Measurements from ENCODE around the gene UBE2F.

The UBE2F gene

DNA sequence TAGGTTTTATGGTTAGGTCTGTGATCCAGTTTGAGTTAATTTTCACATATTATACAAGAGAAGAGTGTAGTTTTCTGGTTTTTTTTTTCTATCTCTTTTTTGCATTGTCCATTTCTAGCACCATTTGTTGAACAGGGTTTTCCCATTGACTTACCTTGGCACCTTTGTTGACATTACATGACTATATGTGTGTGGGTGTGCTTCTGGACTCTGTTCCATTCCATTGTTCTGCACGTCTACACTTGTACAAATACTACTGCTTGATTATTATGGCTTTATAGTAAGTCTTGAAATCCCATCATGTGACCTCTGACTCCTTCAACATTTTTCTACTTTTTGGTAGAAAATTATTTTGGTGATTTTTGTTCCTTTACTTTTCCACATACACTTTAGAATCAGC, 38.7 kb downstream of the UBE2F start:
- TF ChIP-seq SIN3A (IDR thresholded peaks at IDR 0.05; ENCODE audit: borderline replicate concordance, insufficient read depth, low read length): no peak
- TF ChIP-seq FOXP2 (optimal IDR thresholded peaks at IDR 0.05; ENCODE audit: borderline replicate concordance, extremely low read depth, extremely low read length, insufficient read depth): no peak
- TF ChIP-seq, protein P1, sequence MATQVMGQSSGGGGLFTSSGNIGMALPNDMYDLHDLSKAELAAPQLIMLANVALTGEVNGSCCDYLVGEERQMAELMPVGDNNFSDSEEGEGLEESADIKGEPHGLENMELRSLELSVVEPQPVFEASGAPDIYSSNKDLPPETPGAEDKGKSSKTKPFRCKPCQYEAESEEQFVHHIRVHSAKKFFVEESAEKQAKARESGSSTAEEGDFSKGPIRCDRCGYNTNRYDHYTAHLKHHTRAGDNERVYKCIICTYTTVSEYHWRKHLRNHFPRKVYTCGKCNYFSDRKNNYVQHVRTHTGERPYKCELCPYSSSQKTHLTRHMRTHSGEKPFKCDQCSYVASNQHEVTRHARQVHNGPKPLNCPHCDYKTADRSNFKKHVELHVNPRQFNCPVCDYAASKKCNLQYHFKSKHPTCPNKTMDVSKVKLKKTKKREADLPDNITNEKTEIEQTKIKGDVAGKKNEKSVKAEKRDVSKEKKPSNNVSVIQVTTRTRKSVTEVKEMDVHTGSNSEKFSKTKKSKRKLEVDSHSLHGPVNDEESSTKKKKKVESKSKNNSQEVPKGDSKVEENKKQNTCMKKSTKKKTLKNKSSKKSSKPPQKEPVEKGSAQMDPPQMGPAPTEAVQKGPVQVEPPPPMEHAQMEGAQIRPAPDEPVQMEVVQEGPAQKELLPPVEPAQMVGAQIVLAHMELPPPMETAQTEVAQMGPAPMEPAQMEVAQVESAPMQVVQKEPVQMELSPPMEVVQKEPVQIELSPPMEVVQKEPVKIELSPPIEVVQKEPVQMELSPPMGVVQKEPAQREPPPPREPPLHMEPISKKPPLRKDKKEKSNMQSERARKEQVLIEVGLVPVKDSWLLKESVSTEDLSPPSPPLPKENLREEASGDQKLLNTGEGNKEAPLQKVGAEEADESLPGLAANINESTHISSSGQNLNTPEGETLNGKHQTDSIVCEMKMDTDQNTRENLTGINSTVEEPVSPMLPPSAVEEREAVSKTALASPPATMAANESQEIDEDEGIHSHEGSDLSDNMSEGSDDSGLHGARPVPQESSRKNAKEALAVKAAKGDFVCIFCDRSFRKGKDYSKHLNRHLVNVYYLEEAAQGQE (IDR thresholded peaks at IDR 0.05; ENCODE audit: insufficient read depth in 1 of 2, low read depth in 2 of 2, low read length in 2 of 2): no peak
- TF ChIP-seq TAF1 (IDR thresholded peaks at IDR 0.05; ENCODE audit: borderline replicate concordance, insufficient read depth, low read length): no peak
- no peak for TF ChIP-seq POLR2AphosphoS5 (IDR thresholded peaks at IDR 0.05; ENCODE audit: low read depth, low read length)

DNA sequence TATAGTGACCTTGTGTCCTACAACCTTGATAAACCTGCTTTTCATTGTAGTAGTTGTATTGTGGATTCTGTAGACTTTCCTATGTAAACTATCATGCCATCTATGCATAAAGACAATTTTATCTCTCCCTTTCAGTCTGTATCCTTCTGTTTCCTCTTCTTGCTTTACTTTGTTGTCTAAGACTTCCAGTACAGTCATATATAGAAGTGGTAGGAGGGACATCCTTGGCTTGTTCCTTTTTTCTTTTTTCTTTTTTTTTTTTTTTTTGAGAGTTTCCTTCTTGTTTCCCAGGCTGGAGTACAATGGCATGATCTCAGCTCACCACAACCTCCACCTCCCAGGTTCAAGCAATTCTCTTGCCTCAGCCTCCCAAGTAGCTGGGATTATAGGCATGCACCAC, 39.7 kb downstream of the UBE2F start:
- TF ChIP-seq FOXP2 (optimal IDR thresholded peaks at IDR 0.05; ENCODE audit: borderline replicate concordance, extremely low read depth, extremely low read length, insufficient read depth) (no peak), TAF1 (IDR thresholded peaks at IDR 0.05; ENCODE audit: borderline replicate concordance, insufficient read depth, low read length) (no peak), SIN3A (IDR thresholded peaks at IDR 0.05; ENCODE audit: borderline replicate concordance, insufficient read depth, low read length) (no peak), POLR2AphosphoS5 (IDR thresholded peaks at IDR 0.05; ENCODE audit: low read depth, low read length) (no peak)
- TF ChIP-seq, protein P1 (IDR thresholded peaks at IDR 0.05; ENCODE audit: insufficient read depth in 1 of 2, low read depth in 2 of 2, low read length in 2 of 2): no peak

DNA sequence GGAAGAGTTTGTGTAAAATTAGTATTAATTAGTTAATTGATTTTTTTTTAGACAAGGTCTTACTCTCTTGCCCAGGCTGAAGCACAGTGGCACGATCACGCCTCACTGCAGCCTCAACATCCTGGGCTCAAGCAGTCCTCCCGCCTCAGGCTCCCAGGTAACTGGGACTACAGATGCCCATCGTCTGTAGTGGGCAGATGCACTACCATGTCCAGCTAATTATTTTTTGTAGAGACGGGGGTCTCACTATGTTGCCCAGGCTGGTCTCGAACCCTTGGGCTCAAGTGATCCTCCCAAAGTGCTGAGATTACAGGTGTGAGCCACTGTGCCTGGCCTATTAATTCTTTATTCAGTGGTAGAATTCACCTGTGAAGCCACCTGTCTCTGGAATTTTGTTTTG, 41.1 kb downstream of the UBE2F start:
- TF ChIP-seq, protein P1 (IDR thresholded peaks at IDR 0.05; ENCODE audit: insufficient read depth in 1 of 2, low read depth in 2 of 2, low read length in 2 of 2): no peak
- TF ChIP-seq TAF1 (IDR thresholded peaks at IDR 0.05; ENCODE audit: borderline replicate concordance, insufficient read depth, low read length): no peak
- TF ChIP-seq POLR2AphosphoS5 (IDR thresholded peaks at IDR 0.05; ENCODE audit: low read depth, low read length): no peak
- no peak for TF ChIP-seq FOXP2 (optimal IDR thresholded peaks at IDR 0.05; ENCODE audit: borderline replicate concordance, extremely low read depth, extremely low read length, insufficient read depth)
- no peak for TF ChIP-seq SIN3A (IDR thresholded peaks at IDR 0.05; ENCODE audit: borderline replicate concordance, insufficient read depth, low read length)

DNA sequence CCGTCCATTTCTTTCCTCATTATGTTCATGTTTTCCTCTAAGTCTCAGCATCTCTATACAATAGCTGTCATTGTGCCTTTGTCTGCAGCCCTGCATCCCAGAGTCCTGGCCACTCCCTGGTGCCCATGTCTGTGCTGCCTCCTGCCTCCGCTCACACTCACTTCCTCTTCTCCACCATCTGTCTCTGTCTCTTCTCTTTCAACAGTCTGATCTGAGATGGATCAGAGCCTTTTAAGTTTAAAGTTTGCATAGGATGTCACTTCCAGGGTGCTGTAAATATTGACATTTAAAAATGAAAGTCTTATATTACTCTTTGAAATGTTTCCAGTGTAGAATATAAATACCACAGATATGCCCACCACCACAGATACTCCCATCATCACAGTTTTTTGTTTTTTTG, 42.7 kb downstream of the UBE2F start:
- TF ChIP-seq FOXP2 (optimal IDR thresholded peaks at IDR 0.05; ENCODE audit: borderline replicate concordance, extremely low read depth, extremely low read length, insufficient read depth) (no peak), TAF1 (IDR thresholded peaks at IDR 0.05; ENCODE audit: borderline replicate concordance, insufficient read depth, low read length) (no peak), SIN3A (IDR thresholded peaks at IDR 0.05; ENCODE audit: borderline replicate concordance, insufficient read depth, low read length) (no peak), POLR2AphosphoS5 (IDR thresholded peaks at IDR 0.05; ENCODE audit: low read depth, low read length) (no peak)
- TF ChIP-seq, protein P1 (IDR thresholded peaks at IDR 0.05; ENCODE audit: insufficient read depth in 1 of 2, low read depth in 2 of 2, low read length in 2 of 2): no peak

DNA sequence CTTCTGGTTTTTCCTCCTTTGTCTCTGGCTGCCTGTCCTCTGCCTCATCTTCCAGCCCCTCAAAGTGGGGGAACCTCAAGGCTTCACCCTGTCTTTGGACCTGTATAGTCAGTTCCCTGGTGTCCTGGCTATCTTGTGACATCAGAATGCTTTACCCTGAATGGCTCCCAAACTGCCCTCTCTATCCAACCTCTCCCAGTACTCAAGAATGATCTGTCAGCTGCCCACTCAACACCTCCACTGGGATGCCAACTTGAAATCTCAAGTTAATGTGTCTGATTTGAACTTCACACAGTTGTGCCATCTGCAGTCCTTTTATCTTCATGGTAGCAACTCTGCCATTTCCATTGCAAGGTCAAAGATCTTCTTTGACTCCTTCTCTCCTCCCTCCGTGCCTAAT, 43.8 kb downstream of the UBE2F start:
- TF ChIP-seq POLR2AphosphoS5 (IDR thresholded peaks at IDR 0.05; ENCODE audit: low read depth, low read length) (no peak), SIN3A (IDR thresholded peaks at IDR 0.05; ENCODE audit: borderline replicate concordance, insufficient read depth, low read length) (no peak), TAF1 (IDR thresholded peaks at IDR 0.05; ENCODE audit: borderline replicate concordance, insufficient read depth, low read length) (no peak), FOXP2 (optimal IDR thresholded peaks at IDR 0.05; ENCODE audit: borderline replicate concordance, extremely low read depth, extremely low read length, insufficient read depth) (no peak)
- TF ChIP-seq, protein P1 (IDR thresholded peaks at IDR 0.05; ENCODE audit: insufficient read depth in 1 of 2, low read depth in 2 of 2, low read length in 2 of 2): no peak
